ENCODE data around the gene PEX10. TPM values are rescaled to one million over a fixed set of nuclear protein-coding genes. Genes with fewer than 3 reads are reported as not detected.

The PEX10 gene
- polyA plus RNA-seq, 1 donor from 2014 or later, result 30.1 TPM

DNA sequence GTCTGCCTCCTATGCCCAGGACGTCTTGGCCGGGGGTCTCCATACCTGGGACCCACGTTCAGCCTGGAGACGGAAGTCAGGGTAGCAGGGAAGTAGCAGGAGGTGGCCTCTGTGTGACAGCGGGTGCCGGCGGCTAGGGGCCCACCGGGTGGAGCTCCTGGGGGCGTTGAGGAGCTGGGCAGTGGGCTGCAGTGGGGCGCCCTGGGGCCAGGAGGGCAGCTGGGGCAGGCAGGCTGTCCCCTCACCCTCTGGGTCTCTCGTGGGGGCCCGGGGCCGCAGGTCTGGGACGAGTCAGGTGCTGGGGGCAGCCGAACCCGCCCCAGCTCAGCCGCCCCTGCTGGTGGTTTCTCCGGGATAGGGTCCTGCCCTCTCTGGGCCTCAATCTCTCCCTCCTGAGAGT is 14.7 kb upstream of the PEX10 start:
- no peaks in the 10 kb centered on the region for H3K79me2 ChIP-seq (replicated peaks; ENCODE audit: insufficient read depth, low read length)
- H3F3A ChIP-seq (ENCODE audit: insufficient read depth, low read length, poor library complexity, severe bottlenecking), result no peaks in the 10 kb centered on the region
- H3K36me3 ChIP-seq (ENCODE audit: insufficient read depth, low read length), result no peaks in the 10 kb centered on the region
- no peak overlapping the region for H3K4me2 ChIP-seq (ENCODE audit: low read length)
- H3K27ac ChIP-seq (ENCODE audit: low read length), result no peak overlapping the region
- H2AFZ ChIP-seq (ENCODE audit: low read depth, low read length), result no peak overlapping the region
- no peak overlapping the region for H3K4me3 ChIP-seq (ENCODE audit: low read length)
- H3K27me3 ChIP-seq (ENCODE audit: insufficient read depth, low read depth, low read length), result no peaks in the 10 kb centered on the region
- TF ChIP-seq, protein P1, sequence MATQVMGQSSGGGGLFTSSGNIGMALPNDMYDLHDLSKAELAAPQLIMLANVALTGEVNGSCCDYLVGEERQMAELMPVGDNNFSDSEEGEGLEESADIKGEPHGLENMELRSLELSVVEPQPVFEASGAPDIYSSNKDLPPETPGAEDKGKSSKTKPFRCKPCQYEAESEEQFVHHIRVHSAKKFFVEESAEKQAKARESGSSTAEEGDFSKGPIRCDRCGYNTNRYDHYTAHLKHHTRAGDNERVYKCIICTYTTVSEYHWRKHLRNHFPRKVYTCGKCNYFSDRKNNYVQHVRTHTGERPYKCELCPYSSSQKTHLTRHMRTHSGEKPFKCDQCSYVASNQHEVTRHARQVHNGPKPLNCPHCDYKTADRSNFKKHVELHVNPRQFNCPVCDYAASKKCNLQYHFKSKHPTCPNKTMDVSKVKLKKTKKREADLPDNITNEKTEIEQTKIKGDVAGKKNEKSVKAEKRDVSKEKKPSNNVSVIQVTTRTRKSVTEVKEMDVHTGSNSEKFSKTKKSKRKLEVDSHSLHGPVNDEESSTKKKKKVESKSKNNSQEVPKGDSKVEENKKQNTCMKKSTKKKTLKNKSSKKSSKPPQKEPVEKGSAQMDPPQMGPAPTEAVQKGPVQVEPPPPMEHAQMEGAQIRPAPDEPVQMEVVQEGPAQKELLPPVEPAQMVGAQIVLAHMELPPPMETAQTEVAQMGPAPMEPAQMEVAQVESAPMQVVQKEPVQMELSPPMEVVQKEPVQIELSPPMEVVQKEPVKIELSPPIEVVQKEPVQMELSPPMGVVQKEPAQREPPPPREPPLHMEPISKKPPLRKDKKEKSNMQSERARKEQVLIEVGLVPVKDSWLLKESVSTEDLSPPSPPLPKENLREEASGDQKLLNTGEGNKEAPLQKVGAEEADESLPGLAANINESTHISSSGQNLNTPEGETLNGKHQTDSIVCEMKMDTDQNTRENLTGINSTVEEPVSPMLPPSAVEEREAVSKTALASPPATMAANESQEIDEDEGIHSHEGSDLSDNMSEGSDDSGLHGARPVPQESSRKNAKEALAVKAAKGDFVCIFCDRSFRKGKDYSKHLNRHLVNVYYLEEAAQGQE (IDR thresholded peaks at IDR 0.05; ENCODE audit: borderline replicate concordance), result no peak
- TF ChIP-seq EZH2 (IDR thresholded peaks at IDR 0.05; ENCODE audit: borderline replicate concordance, insufficient read depth, low read length, poor library complexity, severe bottlenecking) (no peak), RAD21 (conservative IDR thresholded peaks at IDR 0.05) (no peak), EP300 (conservative IDR thresholded peaks at IDR 0.05; ENCODE audit: poor library complexity, severe bottlenecking) (no peak), TAF1 (IDR thresholded peaks at IDR 0.05; ENCODE audit: low read depth) (no peak), MXI1 (conservative IDR thresholded peaks at IDR 0.05; ENCODE audit: poor library complexity, severe bottlenecking) (no peak), POLR2AphosphoS5 (IDR thresholded peaks at IDR 0.05) (no peak), SMC3 (conservative IDR thresholded peaks at IDR 0.05; ENCODE audit: poor library complexity) (no peak)
- TF ChIP-seq, protein P2, sequence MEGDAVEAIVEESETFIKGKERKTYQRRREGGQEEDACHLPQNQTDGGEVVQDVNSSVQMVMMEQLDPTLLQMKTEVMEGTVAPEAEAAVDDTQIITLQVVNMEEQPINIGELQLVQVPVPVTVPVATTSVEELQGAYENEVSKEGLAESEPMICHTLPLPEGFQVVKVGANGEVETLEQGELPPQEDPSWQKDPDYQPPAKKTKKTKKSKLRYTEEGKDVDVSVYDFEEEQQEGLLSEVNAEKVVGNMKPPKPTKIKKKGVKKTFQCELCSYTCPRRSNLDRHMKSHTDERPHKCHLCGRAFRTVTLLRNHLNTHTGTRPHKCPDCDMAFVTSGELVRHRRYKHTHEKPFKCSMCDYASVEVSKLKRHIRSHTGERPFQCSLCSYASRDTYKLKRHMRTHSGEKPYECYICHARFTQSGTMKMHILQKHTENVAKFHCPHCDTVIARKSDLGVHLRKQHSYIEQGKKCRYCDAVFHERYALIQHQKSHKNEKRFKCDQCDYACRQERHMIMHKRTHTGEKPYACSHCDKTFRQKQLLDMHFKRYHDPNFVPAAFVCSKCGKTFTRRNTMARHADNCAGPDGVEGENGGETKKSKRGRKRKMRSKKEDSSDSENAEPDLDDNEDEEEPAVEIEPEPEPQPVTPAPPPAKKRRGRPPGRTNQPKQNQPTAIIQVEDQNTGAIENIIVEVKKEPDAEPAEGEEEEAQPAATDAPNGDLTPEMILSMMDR (IDR thresholded peaks at IDR 0.05; ENCODE audit: poor library complexity, severe bottlenecking), result no peak
- no peak overlapping the region for H3K9ac ChIP-seq (ENCODE audit: low read length)
- no peaks in the 10 kb centered on the region for H3K9me2 ChIP-seq (ENCODE audit: insufficient read depth, low read length)
- H3K9me3 ChIP-seq (ENCODE audit: low read length), result no peaks in the 10 kb centered on the region
- H4K20me1 ChIP-seq (ENCODE audit: insufficient read depth), result no peaks in the 10 kb centered on the region

DNA sequence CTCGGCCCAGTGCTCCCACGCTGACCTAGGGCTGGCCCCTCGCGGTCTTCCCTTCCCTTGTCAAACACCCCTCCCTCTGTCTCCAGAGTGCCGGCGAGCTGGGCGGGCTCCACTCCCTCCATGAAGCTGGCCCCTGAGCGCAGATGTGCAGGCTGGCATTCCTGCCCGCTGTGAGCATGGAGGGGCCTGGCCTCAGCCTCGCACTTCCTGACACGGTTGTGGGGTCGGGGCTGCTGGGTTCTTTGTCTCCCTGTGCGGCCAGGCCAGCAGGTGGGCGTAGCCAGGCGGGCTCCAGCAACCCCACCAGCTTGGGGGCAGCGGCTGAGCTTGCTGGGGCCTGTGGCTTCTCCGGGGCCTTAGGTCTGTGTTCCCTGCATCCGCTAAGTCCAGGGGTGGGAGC is 14.2 kb upstream of the PEX10 start:
- no peaks in the 10 kb centered on the region for H3F3A ChIP-seq (ENCODE audit: insufficient read depth, low read length, poor library complexity, severe bottlenecking)
- TF ChIP-seq, protein P1 (IDR thresholded peaks at IDR 0.05; ENCODE audit: borderline replicate concordance), result no peak
- TF ChIP-seq MXI1 (conservative IDR thresholded peaks at IDR 0.05; ENCODE audit: poor library complexity, severe bottlenecking) (no peak), EZH2 (IDR thresholded peaks at IDR 0.05; ENCODE audit: borderline replicate concordance, insufficient read depth, low read length, poor library complexity, severe bottlenecking) (no peak), RAD21 (conservative IDR thresholded peaks at IDR 0.05) (no peak), SMC3 (conservative IDR thresholded peaks at IDR 0.05; ENCODE audit: poor library complexity) (no peak), EP300 (conservative IDR thresholded peaks at IDR 0.05; ENCODE audit: poor library complexity, severe bottlenecking) (no peak), TAF1 (IDR thresholded peaks at IDR 0.05; ENCODE audit: low read depth) (no peak), POLR2AphosphoS5 (IDR thresholded peaks at IDR 0.05) (no peak)
- TF ChIP-seq, protein P2 (IDR thresholded peaks at IDR 0.05; ENCODE audit: poor library complexity, severe bottlenecking), result no peak
- H3K9me3 ChIP-seq (ENCODE audit: low read length), result no peaks in the 10 kb centered on the region
- H3K27ac ChIP-seq (ENCODE audit: low read length), result no peak overlapping the region
- no peaks in the 10 kb centered on the region for H3K79me2 ChIP-seq (replicated peaks; ENCODE audit: insufficient read depth, low read length)
- H3K4me3 ChIP-seq (ENCODE audit: low read length), result no peak overlapping the region
- H3K36me3 ChIP-seq (ENCODE audit: insufficient read depth, low read length), result no peaks in the 10 kb centered on the region
- H3K9me2 ChIP-seq (ENCODE audit: insufficient read depth, low read length), result no peaks in the 10 kb centered on the region
- no peak overlapping the region for H2AFZ ChIP-seq (ENCODE audit: low read depth, low read length)
- no peak overlapping the region for H3K4me2 ChIP-seq (ENCODE audit: low read length)
- no peaks in the 10 kb centered on the region for H4K20me1 ChIP-seq (ENCODE audit: insufficient read depth)
- H3K9ac ChIP-seq (ENCODE audit: low read length), result no peak overlapping the region
- no peaks in the 10 kb centered on the region for H3K27me3 ChIP-seq (ENCODE audit: insufficient read depth, low read depth, low read length)

Measured in neural cell (in vitro differentiated cells).